Effector memory CD4-positive, alpha-beta T cell (primary cell): ENCODE results near the gene CPA5.

Source experiments
- DNase-seq, 3 donors: peaks; one replicate each; pipeline ENCODE4 v3.0.0-alpha.2; 2020
- H3K27ac ChIP-seq: 2 replicates; pipeline ENCODE4 v1.7.0; 2013; ENCODE audit warnings: mild to moderate bottlenecking, low read length, moderate library complexity; ENCODE audit not compliant: insufficient read depth, poor library complexity, severe bottlenecking
- H3K27me3 ChIP-seq: replicated peaks from 2 replicates; pipeline ENCODE4 v1.7.0; 2013; ENCODE audit warnings: mild to moderate bottlenecking, low read length; ENCODE audit not compliant: insufficient read depth, control insufficient read depth, poor library complexity, severe bottlenecking
- H3K36me3 ChIP-seq: 2 replicates; pipeline ENCODE4 v1.7.0; 2013; ENCODE audit warnings: mild to moderate bottlenecking, low read length, moderate library complexity; ENCODE audit not compliant: control insufficient read depth, insufficient read depth
- H3K4me1 ChIP-seq: 2 replicates; pipeline ENCODE4 v1.7.0; 2013; ENCODE audit warnings: low read length, mild to moderate bottlenecking; ENCODE audit not compliant: control insufficient read depth, insufficient read depth, poor library complexity, severe bottlenecking
- H3K4me3 ChIP-seq: 2 replicates; pipeline ENCODE4 v1.7.0; 2013; ENCODE audit warnings: low read length, low read depth, mild to moderate bottlenecking; ENCODE audit not compliant: insufficient read depth, poor library complexity, severe bottlenecking
- H3K9me3 ChIP-seq: 2 replicates; pipeline ENCODE4 v1.7.0; 2013; ENCODE audit warnings: mild to moderate bottlenecking, low read length, moderate library complexity; ENCODE audit not compliant: control insufficient read depth

Gene CPA5

GRCh38 chr7:130332259-130333053 lies 12.2 kb upstream of the CPA5 start:
- Histone ChIP-seq H3K4me3 (no peak overlapping the region), H3K4me1 (no peaks in the 10 kb centered on the region), H3K36me3 (no peaks in the 10 kb centered on the region), H3K9me3 (no peaks in the 10 kb centered on the region), H3K27me3 (no peaks in the 10 kb centered on the region), H3K27ac (no peak overlapping the region)
- DNase-seq, result no peak

DNA sequence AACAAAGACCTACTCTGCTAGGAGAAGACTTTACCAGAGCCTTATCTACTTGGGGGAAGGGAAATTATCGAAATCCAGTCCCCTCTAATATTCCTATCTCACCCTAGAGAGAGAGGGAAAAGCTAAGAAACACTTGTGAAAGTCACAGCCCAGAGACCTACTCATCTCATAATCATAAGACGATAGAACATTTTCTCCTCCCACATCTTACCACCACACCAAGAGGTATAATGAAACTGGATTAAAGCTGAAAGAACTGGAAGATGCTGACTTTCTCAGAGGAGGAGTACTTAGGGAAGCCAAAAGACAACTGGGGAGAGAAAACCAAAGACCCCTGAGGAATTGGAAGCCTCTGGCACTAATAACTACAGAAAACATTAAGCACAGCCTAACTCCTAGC lies 10.8 kb upstream of the CPA5 start:
- H3K27ac ChIP-seq, result no peak overlapping the region
- no peaks in the 10 kb centered on the region for H3K4me1 ChIP-seq
- no peak for DNase-seq
- no peaks in the 10 kb centered on the region for H3K9me3 ChIP-seq
- no peaks in the 10 kb centered on the region for H3K36me3 ChIP-seq
- H3K4me3 ChIP-seq, result no peak overlapping the region
- no peaks in the 10 kb centered on the region for H3K27me3 ChIP-seq

GRCh38 chr7:130334274-130334673 lies 10.3 kb upstream of the CPA5 start:
- H3K4me1 ChIP-seq, result no peaks in the 10 kb centered on the region

GRCh38 chr7:130337410-130337971 lies 7.1 kb upstream of the CPA5 start:
- Histone ChIP-seq H3K4me1 (no peaks in the 10 kb centered on the region), H3K36me3 (no peaks in the 10 kb centered on the region), H3K9me3 (no peaks in the 10 kb centered on the region), H3K27ac (no peak overlapping the region), H3K4me3 (no peak overlapping the region), H3K27me3 (no peaks in the 10 kb centered on the region)
- DNase-seq, result no peak

More at GRCh38 chr7:130334274-130334673, 10.3 kb upstream of the CPA5 start:
- no peak for DNase-seq
- Histone ChIP-seq H3K27ac (no peak overlapping the region), H3K36me3 (no peaks in the 10 kb centered on the region), H3K9me3 (no peaks in the 10 kb centered on the region), H3K4me3 (no peak overlapping the region), H3K27me3 (no peaks in the 10 kb centered on the region)

DNA sequence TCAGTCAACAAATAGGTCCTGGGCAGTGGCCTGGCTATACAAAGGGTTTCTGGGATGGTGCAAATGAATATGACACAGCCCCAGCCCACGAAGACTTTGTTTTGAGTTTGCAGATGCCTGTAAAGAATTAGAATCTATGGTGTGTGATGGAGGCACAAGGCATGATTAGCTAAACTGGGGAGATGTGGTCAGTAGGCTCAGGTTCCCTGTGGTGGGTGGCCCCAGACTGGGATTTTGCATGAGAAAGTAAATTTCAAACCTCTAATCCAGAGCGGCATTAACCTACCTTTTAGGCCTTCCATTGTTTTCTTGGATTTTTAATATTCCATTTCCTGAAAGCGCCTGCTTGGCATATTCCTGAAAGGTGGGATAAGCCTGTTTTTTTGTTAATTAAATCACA lies 6.4 kb upstream of the CPA5 start:
- Histone ChIP-seq H3K36me3 (no peaks in the 10 kb centered on the region), H3K4me1 (no peaks in the 10 kb centered on the region), H3K27ac (no peak overlapping the region), H3K27me3 (no peaks in the 10 kb centered on the region), H3K9me3 (no peaks in the 10 kb centered on the region), H3K4me3 (no peak overlapping the region)
- DNase-seq, result no peak

DNA sequence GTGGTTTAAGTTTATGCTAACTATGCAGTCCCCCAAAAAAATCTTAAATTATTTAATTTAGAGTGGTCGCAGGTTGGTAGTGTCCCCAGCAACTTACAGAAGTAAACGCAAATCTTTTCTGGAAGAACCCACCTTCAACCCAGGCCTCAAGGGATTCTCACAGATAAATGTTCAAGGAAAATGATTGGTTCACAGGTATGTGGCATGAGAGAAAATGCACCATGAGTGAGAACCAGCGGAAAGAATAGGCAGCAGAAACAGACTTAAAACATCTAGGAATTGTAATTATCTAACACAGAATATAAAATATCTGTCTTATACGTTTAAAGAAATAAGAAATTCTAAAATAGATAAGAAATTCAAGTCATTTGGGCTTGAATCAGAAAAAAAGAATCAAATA lies 2.7 kb upstream of the CPA5 start:
- Histone ChIP-seq H3K36me3 (no peaks in the 10 kb centered on the region), H3K4me1 (no peaks in the 10 kb centered on the region), H3K27ac (no peak overlapping the region), H3K4me3 (no peak overlapping the region), H3K27me3 (no peaks in the 10 kb centered on the region), H3K9me3 (no peaks in the 10 kb centered on the region)
- no peak for DNase-seq

GRCh38 chr7:130342701-130343380 lies 1.8 kb upstream of the CPA5 start:
- no peaks in the 10 kb centered on the region for H3K36me3 ChIP-seq
- H3K27me3 ChIP-seq, result no peaks in the 10 kb centered on the region
- H3K9me3 ChIP-seq, result no peaks in the 10 kb centered on the region
- H3K27ac ChIP-seq, result no peak overlapping the region
- H3K4me3 ChIP-seq, result no peak overlapping the region
- DNase-seq, result no peak
- H3K4me1 ChIP-seq, result no peaks in the 10 kb centered on the region

DNA sequence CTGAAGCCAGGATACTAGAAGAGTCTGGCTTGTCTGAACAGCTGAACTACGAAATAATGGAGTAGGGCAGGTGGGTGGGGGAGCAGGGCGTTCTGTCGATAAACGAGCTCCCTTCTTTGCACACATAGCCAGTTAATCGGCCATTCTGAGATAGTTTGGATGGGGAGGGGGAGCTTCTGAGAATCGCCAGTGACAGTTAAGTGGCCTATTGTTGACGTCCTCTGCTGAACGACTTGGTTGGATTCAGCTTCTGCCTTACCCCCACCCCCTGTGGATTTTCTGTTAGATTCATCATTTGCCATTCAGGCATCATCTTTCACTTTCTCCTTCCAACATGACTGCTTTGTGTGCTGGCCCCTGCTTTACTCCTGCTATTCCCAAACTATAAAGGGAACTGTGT lies 520 bp downstream of the CPA5 start:
- Histone ChIP-seq H3K27ac (no peak overlapping the region), H3K4me1 (no peaks in the 10 kb centered on the region), H3K36me3 (no peaks in the 10 kb centered on the region), H3K9me3 (no peaks in the 10 kb centered on the region), H3K27me3 (no peaks in the 10 kb centered on the region), H3K4me3 (no peak overlapping the region)
- DNase-seq, result no peak

DNA sequence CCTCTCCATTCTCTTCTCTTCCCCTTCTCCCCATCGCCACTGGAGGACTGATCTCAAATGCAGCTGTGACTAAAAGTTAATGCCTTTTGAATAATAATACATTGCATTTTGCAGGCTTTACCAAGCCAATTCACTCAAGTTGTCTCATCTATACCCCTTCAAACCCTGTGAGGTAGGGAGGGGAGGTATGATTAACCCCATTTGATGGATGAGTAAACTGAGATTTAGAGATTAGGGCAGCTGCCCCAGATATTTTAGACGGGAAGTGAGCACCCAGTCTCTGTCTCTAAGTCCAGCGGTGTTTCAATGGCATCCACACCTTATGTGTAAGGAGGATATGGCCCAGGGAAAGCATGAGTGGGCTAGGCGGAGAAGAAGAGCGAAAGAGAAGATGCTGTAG lies 1.1 kb downstream of the CPA5 start:
- no peak for DNase-seq

More for the DNA sequence above, 1.1 kb downstream of the CPA5 start:
- H3K4me1 ChIP-seq, result no peaks in the 10 kb centered on the region
- no peak overlapping the region for H3K4me3 ChIP-seq
- H3K27me3 ChIP-seq, result no peaks in the 10 kb centered on the region
- H3K27ac ChIP-seq, result no peak overlapping the region
- H3K36me3 ChIP-seq, result no peaks in the 10 kb centered on the region
- H3K9me3 ChIP-seq, result no peaks in the 10 kb centered on the region
